ENCODE measurements around the gene PGAP3. TPM values are rescaled to one million over a fixed set of nuclear protein-coding genes. Genes with fewer than 3 reads are reported as not detected.

Gene PGAP3
- total RNA-seq, 1 experiment from 2014 or later: 21.8 TPM

DNA sequence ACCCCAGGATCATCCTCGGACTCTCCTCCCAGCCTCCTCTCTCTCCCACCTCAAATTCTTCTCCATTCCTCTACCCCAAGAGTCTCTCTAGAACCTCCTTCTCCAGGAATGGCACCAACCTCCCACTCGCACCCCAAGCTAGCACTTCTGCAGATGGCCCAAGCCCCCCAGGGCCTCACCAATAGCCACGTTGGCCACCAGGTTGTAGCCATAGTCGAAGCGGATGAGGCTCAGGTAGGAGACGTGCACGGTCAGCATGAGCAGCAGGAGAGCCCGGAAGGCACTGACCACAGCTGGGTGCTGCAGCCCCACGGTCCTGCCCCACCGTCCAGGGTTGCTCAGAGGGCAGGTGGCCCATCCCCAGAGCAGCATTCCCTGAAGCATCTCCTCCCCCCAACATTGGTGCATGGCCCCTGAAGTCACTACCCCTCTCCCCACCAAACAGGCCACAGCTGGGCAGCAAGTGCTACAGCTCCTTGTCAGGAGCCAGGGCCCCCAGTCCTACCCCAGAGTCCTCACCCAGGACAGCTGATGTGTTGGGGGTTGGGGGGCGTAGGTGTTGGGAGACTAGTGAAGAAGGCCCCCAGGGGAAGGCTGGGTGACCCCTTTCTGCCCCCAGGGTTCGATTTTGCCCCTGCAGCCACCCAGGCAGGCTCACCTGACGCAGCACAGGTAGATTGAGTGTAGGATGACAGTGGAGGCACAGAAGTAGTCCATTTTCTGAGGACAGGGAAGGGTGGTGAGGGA, 14.3 kb downstream of the PGAP3 start:
- in situ Hi-C loops (cut with HindIII; ENCODE audit: low pct_unique_long_range_greater_than_20kb, low sequenced_read_pairs): no loop called here

DNA sequence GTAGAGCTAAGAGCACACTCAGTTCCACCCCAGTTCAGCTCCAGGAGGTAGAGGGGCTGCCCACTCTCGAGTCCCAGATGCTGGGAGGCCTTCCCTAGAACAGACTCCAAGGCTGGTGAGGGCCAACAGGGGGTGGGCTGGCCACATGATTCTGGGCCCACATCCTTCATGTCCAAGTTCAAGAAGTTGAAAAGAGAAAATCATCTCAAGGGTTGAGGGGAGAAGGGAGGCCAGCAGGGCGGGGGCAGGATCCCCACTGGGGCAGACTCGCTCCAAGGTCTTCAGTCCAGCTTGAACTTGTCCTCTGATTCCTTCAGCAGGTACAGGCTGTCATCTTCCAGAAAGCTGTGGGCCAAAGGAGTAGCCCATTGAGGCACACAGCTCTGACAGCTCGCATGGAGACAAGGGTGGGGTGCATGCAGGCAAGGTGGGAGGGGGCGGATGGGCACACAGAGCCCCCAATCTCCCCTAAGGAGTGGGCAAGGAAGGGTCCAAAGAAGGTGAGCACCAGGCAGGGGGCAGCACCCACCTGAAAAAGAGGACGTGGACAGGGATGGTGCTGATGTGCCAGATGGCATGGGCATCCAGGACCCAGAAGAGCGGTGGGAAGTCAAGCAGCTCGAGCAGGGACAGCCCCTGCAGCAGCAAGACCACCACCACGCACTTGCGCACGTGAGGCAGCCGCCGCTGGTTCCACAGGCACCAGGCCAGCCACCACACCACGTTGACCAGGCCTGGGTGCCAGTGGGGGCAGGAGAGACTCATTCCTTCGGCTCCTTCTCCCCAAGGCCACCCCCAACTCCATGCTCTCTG, 15.1 kb downstream of the PGAP3 start:
- BruUV-seq (replicated peaks): TSS peak; percentile 76
- in situ Hi-C loops (cut with HindIII; ENCODE audit: low pct_unique_long_range_greater_than_20kb, low sequenced_read_pairs) (no loop called here), intact Hi-C loops (cut with micrococcal nuclease; ENCODE audit: unreplicated experiment) (loop anchor here (5.0 kb wide), 1 partner anchor 50 kb away; no protein-coding TSS in a partner anchor)
- ChIA-PET CTCF (interaction anchor here (0.6 to 2.5 kb wide), 4 partner anchors 41 to 51 kb away, joined by 3 to 11 read pairs (median 6); no protein-coding TSS in a partner anchor), POLR2A (no interaction called here)
- Histone ChIP-seq H3K9me3 (ENCODE audit: control insufficient read depth, insufficient read depth, low read depth, low read length) (no peaks in the 10 kb centered on the region), H3K27me3 (ENCODE audit: control insufficient read depth, insufficient read depth, low read length) (no peaks in the 10 kb centered on the region), H3K36me3 (ENCODE audit: control insufficient read depth, insufficient read depth, low read length) (no peaks in the 10 kb centered on the region), H3K27ac (ENCODE audit: low read length) (no peak overlapping the region), H3K4me3 (ENCODE audit: low read depth in 2 of 2, low read length in 2 of 2) (no peak overlapping the region), H3K4me1 (ENCODE audit: control insufficient read depth, insufficient read depth, low read length) (peaks cover 10% of the 10 kb centered on the region; the same call in 1 of the 2 replicates)
- ATAC-seq (no peak), DNase-seq (ENCODE audit: low read depth, low spot score) (no peak)
- TF ChIP-seq TCF7L2 (IDR thresholded peaks at IDR 0.05; ENCODE audit: low read depth, low read length): no peak
- 0 out of 4 replicates have a peak, but pooled peaks of 1 of the 2 experiments have one; percentile 24 for TF ChIP-seq REST (IDR thresholded peaks at IDR 0.05; ENCODE audit: insufficient read depth in 1 of 2, low read depth in 2 of 2, low read length in 1 of 2)

More for the DNA sequence above, 14.3 kb downstream of the PGAP3 start:
- DNase-seq (ENCODE audit: low read depth, low spot score): no peak
- Histone ChIP-seq H3K9me3 (ENCODE audit: control insufficient read depth, insufficient read depth, low read depth, low read length) (no peaks in the 10 kb centered on the region), H3K4me1 (ENCODE audit: control insufficient read depth, insufficient read depth, low read length) (peaks cover 8% of the 10 kb centered on the region; the same call in 1 of the 2 replicates), H3K27me3 (ENCODE audit: control insufficient read depth, insufficient read depth, low read length) (no peaks in the 10 kb centered on the region), H3K4me3 (ENCODE audit: low read depth in 2 of 2, low read length in 2 of 2) (no peak overlapping the region), H3K27ac (ENCODE audit: low read length) (no peak overlapping the region), H3K36me3 (ENCODE audit: control insufficient read depth, insufficient read depth, low read length) (no peaks in the 10 kb centered on the region)
- intact Hi-C loops (cut with micrococcal nuclease; ENCODE audit: unreplicated experiment): loop anchor here (5.0 kb wide), 1 partner anchor 51 kb away; no protein-coding TSS in a partner anchor
- ATAC-seq: no peak
- TF ChIP-seq SIN3A (IDR thresholded peaks at IDR 0.05; ENCODE audit: borderline replicate concordance, insufficient read depth, low read depth, low read length) (no peak), TCF7L2 (IDR thresholded peaks at IDR 0.05; ENCODE audit: low read depth, low read length) (no peak)
- TF ChIP-seq, protein P1, sequence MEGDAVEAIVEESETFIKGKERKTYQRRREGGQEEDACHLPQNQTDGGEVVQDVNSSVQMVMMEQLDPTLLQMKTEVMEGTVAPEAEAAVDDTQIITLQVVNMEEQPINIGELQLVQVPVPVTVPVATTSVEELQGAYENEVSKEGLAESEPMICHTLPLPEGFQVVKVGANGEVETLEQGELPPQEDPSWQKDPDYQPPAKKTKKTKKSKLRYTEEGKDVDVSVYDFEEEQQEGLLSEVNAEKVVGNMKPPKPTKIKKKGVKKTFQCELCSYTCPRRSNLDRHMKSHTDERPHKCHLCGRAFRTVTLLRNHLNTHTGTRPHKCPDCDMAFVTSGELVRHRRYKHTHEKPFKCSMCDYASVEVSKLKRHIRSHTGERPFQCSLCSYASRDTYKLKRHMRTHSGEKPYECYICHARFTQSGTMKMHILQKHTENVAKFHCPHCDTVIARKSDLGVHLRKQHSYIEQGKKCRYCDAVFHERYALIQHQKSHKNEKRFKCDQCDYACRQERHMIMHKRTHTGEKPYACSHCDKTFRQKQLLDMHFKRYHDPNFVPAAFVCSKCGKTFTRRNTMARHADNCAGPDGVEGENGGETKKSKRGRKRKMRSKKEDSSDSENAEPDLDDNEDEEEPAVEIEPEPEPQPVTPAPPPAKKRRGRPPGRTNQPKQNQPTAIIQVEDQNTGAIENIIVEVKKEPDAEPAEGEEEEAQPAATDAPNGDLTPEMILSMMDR (IDR thresholded peaks at IDR 0.05): no peak
- CTCF ChIA-PET: interaction anchor here (0.6 to 1.1 kb wide), 2 partner anchors 40 to 52 kb away, joined by 4 to 8 read pairs; no protein-coding TSS in a partner anchor
- no TSS peak for BruUV-seq (replicated peaks)
- POLR2A ChIA-PET: no interaction called here
